22Rv1 (cell line): Measurements from ENCODE around the gene RDH5.

Experiments
- ZFX ChIP-seq: fragments of 450-650 bp; IDR thresholded peaks from 2 replicates; pipeline ENCODE4 v1.6.1; 2017; ENCODE audit warnings: antibody characterized with exemption, borderline replicate concordance
- TF ChIP-seq, protein P1 (sequence below): fragments of 450-650 bp; IDR thresholded peaks from 2 replicates; pipeline ENCODE4 v1.5.1; 2017; ENCODE audit warnings: mild to moderate bottlenecking

DNA sequence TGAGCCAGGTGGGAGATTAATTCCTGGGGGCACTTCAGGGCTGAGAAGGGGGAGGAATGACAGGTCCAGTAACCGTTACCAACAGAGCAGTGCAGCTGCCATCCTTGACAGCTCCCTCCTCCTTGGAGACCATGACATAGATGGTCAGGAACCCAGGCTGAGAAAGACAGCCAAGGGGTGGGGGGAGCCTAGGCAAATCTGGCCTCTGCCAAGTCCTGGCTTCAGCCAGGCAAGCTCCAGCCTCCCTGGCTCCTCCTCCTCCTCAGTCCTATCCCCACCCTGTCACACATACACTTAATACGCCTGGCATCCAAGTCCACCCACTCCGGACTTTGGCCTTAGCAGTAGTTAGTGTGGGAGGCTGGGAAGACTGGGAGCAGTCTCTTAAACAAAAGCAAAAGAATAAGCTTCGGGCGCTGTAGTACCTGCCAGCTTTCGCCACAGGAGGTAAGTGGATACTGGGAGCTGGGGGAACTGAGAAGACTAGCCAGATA, at the start of gene RDH5:
- TF ChIP-seq, protein P1, sequence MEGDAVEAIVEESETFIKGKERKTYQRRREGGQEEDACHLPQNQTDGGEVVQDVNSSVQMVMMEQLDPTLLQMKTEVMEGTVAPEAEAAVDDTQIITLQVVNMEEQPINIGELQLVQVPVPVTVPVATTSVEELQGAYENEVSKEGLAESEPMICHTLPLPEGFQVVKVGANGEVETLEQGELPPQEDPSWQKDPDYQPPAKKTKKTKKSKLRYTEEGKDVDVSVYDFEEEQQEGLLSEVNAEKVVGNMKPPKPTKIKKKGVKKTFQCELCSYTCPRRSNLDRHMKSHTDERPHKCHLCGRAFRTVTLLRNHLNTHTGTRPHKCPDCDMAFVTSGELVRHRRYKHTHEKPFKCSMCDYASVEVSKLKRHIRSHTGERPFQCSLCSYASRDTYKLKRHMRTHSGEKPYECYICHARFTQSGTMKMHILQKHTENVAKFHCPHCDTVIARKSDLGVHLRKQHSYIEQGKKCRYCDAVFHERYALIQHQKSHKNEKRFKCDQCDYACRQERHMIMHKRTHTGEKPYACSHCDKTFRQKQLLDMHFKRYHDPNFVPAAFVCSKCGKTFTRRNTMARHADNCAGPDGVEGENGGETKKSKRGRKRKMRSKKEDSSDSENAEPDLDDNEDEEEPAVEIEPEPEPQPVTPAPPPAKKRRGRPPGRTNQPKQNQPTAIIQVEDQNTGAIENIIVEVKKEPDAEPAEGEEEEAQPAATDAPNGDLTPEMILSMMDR = no peak
- TF ChIP-seq ZFX = no peak
